Stimulated activated CD4-positive, alpha-beta T cell treated with anti-CD3 and anti-CD28 coated beads, Interleukin-12 subunit alpha, Interleukin-12 subunit beta, amount 100 ng/mL, for 24 hours (primary cell): Measurements from ENCODE around the gene BBX.

Experiments
- DNase-seq, 2 experiments: peaks; one replicate each; pipeline ENCODE4 v3.0.0-alpha.2; 2020; ENCODE audit warnings: low read depth in 2 of 2

BBX gene

GRCh38 chr3:107599772-107600145, 77.0 kb downstream of the BBX start:
- DNase-seq, result no peak

GRCh38 chr3:107600780-107601179, 78.0 kb downstream of the BBX start:
- no peak for DNase-seq

GRCh38 chr3:107604057-107604822, 81.5 kb downstream of the BBX start:
- no peak for DNase-seq

- no peak for DNase-seq
These were observed 89.2 kb downstream of the BBX start for GRCh38 chr3:107611775-107612469.

GRCh38 chr3:107612664-107613084, 89.9 kb downstream of the BBX start:
- DNase-seq, result no peak

GRCh38 chr3:107619549-107619948, 96.8 kb downstream of the BBX start:
- DNase-seq, result no peak

DNA sequence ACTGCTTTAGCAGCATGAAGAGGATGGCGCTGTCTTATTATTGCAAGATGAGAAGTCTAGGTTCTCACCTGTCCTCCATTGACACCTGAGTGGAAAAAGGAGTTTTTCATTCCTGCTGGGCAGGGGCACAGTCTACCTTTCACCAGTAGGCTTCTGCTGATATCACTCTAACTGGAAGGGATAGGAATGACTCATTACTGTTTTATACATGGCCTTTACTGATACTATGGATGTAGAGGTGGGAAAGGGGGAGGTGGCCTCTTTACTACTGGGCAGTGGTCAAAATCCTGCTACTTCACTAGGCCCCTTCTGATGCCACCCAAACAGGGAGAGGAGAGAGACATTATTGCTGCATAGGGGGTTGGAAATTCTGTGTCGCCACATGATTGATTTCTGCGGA, 97.8 kb downstream of the BBX start:
- no peak for DNase-seq

DNA sequence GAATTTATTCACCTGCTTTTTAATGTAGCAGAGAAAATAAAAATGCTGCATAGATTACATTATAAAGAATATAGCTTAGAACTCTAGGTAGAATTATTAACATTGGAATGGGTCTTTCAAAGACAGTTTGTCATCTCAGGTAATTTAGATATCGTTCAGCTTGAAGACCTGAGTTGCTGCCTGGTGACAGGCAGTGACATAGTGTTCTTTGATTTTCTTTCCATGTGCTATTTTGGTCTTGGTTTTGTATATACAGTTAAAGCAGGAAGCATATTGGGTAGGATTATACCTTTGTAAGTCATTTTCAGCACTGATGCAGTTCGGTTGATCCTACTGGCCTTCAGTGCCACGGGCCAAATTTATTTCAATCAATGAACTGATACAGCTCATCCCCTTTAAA, 98.7 kb downstream of the BBX start:
- no peak for DNase-seq

GRCh38 chr3:107627962-107628542, 105.3 kb downstream of the BBX start:
- no peak for DNase-seq

DNA sequence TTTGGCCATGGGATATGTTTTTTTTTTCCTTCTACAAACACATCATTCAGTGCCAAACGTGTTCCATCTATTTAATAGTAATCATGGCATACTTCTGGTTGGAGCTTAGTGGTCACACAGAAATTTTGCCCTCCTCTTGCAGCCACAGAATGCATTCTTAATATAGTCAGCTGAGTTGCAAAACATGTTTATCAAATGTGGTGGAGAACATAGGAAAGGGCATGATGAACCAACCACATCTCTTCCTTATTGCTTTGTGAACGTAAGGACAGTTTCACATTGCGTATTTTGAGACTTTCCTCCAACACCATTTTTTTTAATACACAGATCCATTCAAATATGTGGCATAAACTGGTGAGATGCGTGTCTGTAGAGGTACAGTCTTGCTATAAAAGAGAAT, 106.8 kb downstream of the BBX start:
- no peak for DNase-seq

DNA sequence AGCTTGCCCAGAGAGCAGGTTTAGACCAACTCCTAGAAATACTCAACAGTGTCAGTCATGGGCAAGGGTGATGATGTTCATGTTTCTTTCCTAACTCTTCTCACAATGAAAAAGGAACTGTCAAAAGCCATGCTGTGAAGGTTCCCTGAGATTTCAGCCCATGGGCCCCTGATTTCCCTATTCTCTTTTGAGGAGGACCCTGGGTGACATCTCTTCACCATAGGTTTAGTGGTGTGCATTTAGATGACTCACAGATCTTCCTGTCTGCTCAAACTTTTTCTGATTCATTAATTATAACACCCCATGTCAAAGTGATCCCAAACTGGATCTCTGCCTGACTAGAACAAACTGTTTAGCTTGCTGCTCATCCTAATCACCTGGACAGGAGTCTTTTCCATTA, 108.0 kb downstream of the BBX start:
- no peak for DNase-seq

GRCh38 chr3:107632576-107632975, 109.8 kb downstream of the BBX start:
- no peak for DNase-seq

DNA sequence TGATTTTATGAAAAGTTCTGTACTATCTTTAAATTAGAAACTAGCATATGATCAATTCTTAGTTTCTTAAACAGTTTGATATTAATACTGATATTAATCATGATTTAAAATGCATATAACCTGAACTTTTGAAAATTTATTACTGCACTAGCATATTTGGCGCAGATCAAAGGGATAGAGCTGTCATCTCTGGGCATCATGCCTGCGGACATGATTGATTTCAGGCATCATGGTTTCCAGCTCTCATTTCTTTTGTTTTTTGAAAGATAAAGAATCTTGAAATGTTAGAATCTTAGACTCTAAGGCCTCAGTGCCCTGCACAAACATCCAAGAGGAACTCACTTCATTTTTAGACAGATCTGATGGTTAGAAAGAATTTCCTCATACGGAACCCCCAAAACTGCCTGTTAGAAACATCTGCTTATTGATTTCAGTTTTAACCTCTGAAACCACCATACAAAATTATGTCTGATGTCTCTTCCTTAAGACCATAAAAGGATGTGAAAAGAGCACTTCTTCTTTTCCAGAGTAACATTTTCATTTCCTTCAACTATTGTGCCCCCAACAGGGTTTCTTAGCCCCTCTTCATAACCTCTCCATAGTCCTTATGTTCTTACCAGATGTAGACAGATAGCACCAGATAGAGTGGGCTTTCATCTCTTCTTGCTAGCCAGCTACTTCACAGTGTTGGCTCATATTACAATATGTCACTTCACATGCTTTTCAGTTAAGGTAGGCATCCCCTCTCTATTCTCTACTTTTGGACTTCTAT, 110.8 kb downstream of the BBX start:
- DNase-seq, result no peak

DNA sequence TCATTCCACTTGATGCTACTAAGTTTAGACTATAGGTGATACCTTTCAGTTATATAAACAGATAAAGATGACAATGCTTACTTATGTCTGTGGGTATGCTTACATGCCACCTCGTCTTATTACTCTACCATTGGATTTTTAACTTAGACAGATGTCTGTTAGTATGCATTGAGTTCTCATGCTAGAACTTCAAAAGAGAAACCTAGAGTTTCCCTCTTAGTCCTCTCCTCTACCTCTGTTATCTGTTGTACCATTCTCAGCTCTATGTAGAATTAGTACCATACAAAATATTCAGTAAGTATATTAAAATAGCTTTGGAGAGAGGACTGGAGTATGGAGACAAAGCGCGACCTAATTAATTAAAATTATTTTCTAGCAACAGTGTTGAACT, 111.3 kb downstream of the BBX start:
- no peak for DNase-seq

DNA sequence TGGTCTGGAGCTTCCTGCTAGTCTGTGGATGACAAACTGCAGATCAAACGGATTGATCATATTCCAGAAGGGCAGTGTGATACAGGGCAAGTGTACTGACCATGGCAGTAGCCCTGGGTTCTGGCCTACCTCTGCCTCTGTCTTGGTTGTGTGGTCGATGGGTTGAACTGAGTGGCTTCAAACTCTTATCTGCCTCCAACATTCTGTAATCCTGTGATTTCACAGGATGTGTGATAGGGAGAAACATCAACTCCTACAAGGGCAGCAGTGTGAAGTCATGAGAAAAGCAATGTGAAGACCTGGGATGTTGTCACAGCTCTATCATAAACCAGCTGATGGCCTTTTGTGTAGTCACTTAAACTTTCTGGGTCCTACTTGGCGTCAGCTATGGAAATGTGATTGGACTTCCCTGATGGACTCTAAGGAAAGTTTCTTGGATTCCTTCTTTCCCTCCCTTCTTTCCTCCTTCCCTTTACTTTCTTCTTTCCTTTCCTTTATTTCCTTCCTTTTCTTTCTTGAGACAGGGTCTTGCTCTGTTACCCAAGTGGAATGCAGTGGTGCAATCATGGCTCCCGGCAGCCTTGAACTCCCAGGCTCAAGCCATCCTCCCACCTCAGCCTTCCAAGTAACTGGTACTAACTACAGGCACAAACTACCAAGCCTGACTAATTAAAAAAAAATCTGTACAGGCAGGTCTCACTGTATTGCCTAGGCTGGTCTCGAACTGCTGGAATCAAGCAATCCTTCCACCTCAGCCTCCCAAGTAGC, 114.8 kb downstream of the BBX start:
- DNase-seq, result no peak

- no peak for DNase-seq
These were observed 119.0 kb downstream of the BBX start for GRCh38 chr3:107641572-107642307.

- DNase-seq, result no peak
These were observed 120.5 kb downstream of the BBX start for GRCh38 chr3:107643038-107643883.

DNA sequence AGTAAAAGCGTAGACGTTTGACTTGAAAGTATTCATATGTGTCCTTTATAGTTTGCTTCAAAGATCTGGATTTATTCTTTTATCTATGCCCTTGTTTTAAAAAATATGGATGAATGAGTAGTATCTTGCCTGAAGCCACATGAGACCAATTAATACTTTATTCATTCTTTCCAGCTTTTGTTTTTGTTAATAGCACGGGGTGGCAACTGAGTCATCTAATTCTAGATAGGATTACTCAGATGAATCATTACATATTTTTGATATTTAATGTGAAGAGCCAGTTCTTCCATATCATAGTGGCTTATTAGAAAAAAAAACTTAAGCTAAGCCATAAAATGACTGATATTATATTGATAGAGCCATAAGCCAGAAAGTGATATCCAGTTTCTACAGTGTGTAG, 121.9 kb downstream of the BBX start:
- DNase-seq, result no peak

DNA sequence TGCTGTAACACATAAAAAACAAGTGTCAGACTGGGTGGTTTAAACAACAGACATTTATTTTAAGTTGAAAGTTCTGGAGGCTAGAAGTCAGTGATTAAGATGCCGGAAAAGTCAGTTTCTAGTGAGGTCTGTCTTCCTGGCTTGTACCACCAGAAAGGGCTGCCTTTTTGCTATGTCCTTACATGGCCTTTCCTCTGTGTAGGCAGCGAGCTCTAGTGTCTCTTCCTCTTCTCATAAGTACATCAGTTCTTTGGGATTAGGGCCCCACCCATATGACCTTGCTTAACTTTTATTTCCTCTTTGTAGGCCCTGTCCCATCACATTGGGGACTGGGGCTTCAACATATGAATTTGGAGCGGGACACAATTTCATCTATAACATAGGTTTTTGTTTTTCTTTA, 128.0 kb downstream of the BBX start:
- DNase-seq, result no peak

GRCh38 chr3:107651782-107652181, 129.0 kb downstream of the BBX start:
- no peak for DNase-seq
